HCT116 (cell line): Measurements from ENCODE around the gene DCP1A. TPM values are rescaled to one million over a fixed set of nuclear protein-coding genes. Genes with fewer than 3 reads are reported as not detected.

Experiments used
- ATAC-seq: fragments of 200-7000 bp; cut with Tn5 transposase; 2 replicates; pipeline ENCODE4 v1.9.1; 2020; ENCODE audit warnings: mild to moderate bottlenecking, moderate library complexity
- BruUV-seq: library from RNA; stranded (reverse); fragments of 400-500 nt; replicated peaks from 2 replicates; lab custom pipeline; 2021; lab: Mats Ljungman, UMichigan
- CTCF ChIA-PET: fragments of 300-600 bp; sonication (Branson Sonifier 250); formaldehyde crosslinking; loops from one replicate; lab custom pipeline; 2021; ENCODE audit warnings: antibody characterized with exemption; lab: Charles Lee
- POLR2A ChIA-PET: fragments of 300-600, 350-600 bp; sonication (Branson Sonifier 250); formaldehyde crosslinking; loops from one replicate; lab custom pipeline; 2021; ENCODE audit warnings: antibody characterized with exemption; lab: Charles Lee
- RAD21 ChIA-PET, 2 experiments: fragments of 300-600 bp; sonication (Branson Sonifier 250); formaldehyde crosslinking; loops; one replicate each; lab custom pipeline; 2023; ENCODE audit warnings: low total read pairs in 2 of 2; ENCODE audit not compliant: uncharacterized antibody in 2 of 2, unreplicated experiment in 2 of 2, low non-redundant PET in 1 of 2; lab: Charles Lee
- DNase-seq: peaks from one replicate; pipeline ENCODE4 v3.0.0-alpha.2; 2010; ENCODE audit warnings: low read depth, low spot score
- H2AFZ ChIP-seq: fragments of 200-600 bp; shearing (Covaris generic), sonication (generic); 2 replicates; pipeline ENCODE4 v1.6.1; 2017; ENCODE audit warnings: low read depth, mixed run types, mixed read lengths, antibody characterized with exemption, low read length; ENCODE audit not compliant: poor library complexity, severe bottlenecking
- H3K27ac ChIP-seq: 2 replicates; pipeline ENCODE4 v1.5.1; 2012; ENCODE audit warnings: low read depth, low read length
- H3K27me3 ChIP-seq: fragments of 200-600 bp; sonication (generic); 2 replicates; pipeline ENCODE4 v1.6.1; 2016; ENCODE audit warnings: mixed run types, low read length, mixed read lengths; ENCODE audit not compliant: insufficient read depth
- H3K36me3 ChIP-seq, 2 experiments: fragments of 200-500 bp in 1 of 2; fragments of 200-600 bp in 1 of 2; sonication (Bioruptor generic) in 1 of 2; sonication (generic) in 1 of 2; 2 replicates each; pipeline versions ENCODE4 v1.5.1 to v1.6.1; 2014 to 2016; ENCODE audit warnings: low read length in 2 of 2, inconsistent platforms in 1 of 2, mixed read lengths in 1 of 2, mixed run types in 1 of 2; ENCODE audit not compliant: insufficient read depth in 2 of 2, control insufficient read depth in 1 of 2
- H3K4me1 ChIP-seq, 2 experiments: fragments of 200-600 bp in 1 of 2; sonication (generic) in 1 of 2; 2 replicates each; pipeline versions ENCODE4 v1.5.1 to v1.6.1; 2012 to 2017; ENCODE audit warnings: low read length in 2 of 2, inconsistent platforms in 1 of 2, mild to moderate bottlenecking in 1 of 2, mixed read lengths in 1 of 2, mixed run types in 1 of 2, moderate library complexity in 1 of 2; ENCODE audit not compliant: insufficient read depth in 2 of 2, control insufficient read depth in 1 of 2
- H3K4me2 ChIP-seq: fragments of 200-600 bp; sonication (generic); 2 replicates; pipeline ENCODE4 v1.6.1; 2017; ENCODE audit warnings: mixed run types, low read length, mixed read lengths
- H3K4me3 ChIP-seq, 2 experiments: fragments of 200-600 bp in 1 of 2; sonication (generic) in 1 of 2; replicated peaks in 1 of 2; 2 replicates each; pipeline ENCODE4 v1.5.1; 2011 to 2016; ENCODE audit warnings: low read length in 2 of 2, control low read depth in 1 of 2, low read depth in 1 of 2, mild to moderate bottlenecking in 1 of 2, mixed read lengths in 1 of 2, mixed run types in 1 of 2
- H3K79me2 ChIP-seq: fragments of 200-600 bp; sonication (generic); 2 replicates; pipeline ENCODE4 v1.6.1; 2017; ENCODE audit warnings: mild to moderate bottlenecking, mixed run types, low read length, moderate library complexity, mixed read lengths; ENCODE audit not compliant: insufficient read depth
- H3K9ac ChIP-seq: fragments of 200-600 bp; sonication (generic); 2 replicates; pipeline ENCODE4 v1.6.1; 2016; ENCODE audit warnings: low read length, mixed read lengths
- H3K9me2 ChIP-seq: fragments of 200-600 bp; sonication (generic), shearing (Covaris generic); 2 replicates; pipeline ENCODE4 v1.6.1; 2017; ENCODE audit warnings: mixed run types, mild to moderate bottlenecking, moderate library complexity; ENCODE audit not compliant: insufficient read depth
- H3K9me3 ChIP-seq, 2 experiments: fragments of 200-500 bp in 1 of 2; fragments of 200-600 bp in 1 of 2; sonication (Bioruptor generic) in 1 of 2; sonication (generic) in 1 of 2; 2 replicates each; pipeline ENCODE4 v1.6.1; 2014 to 2017; ENCODE audit warnings: low read length in 2 of 2, mixed read lengths in 2 of 2, inconsistent platforms in 1 of 2, low read depth in 1 of 2, mild to moderate bottlenecking in 1 of 2, mixed run types in 1 of 2, moderate library complexity in 1 of 2; ENCODE audit not compliant: control insufficient read depth in 1 of 2, insufficient read depth in 1 of 2
- H4K20me1 ChIP-seq: fragments of 200-600 bp; sonication (generic), shearing (Covaris generic); 2 replicates; pipeline ENCODE4 v1.6.1; 2017; ENCODE audit warnings: mixed run types, mild to moderate bottlenecking, moderate library complexity; ENCODE audit not compliant: insufficient read depth
- CBX3 ChIP-seq: IDR thresholded peaks from 2 replicates; pipeline ENCODE4 v1.6.1; 2012; ENCODE audit warnings: low read depth
- CEBPB ChIP-seq: IDR thresholded peaks from 2 replicates; pipeline ENCODE4 v1.6.1; 2012; ENCODE audit warnings: low read depth
- EGR1 ChIP-seq: IDR thresholded peaks from 2 replicates; pipeline ENCODE4 v1.6.1; 2012; ENCODE audit warnings: low read depth
- EZH2 ChIP-seq: fragments of 200-600 bp; sonication (generic); IDR thresholded peaks from 2 replicates; pipeline ENCODE4 v1.6.1; 2017; ENCODE audit warnings: antibody characterized with exemption, mixed run types
- POLR2AphosphoS5 ChIP-seq: IDR thresholded peaks from 2 replicates; pipeline ENCODE4 v1.6.1; 2011; ENCODE audit warnings: mild to moderate bottlenecking, low read depth, low read length, moderate library complexity
- SIN3A ChIP-seq: IDR thresholded peaks from 2 replicates; pipeline ENCODE4 v1.6.1; 2012; ENCODE audit warnings: low read depth
- SP1 ChIP-seq: IDR thresholded peaks from 2 replicates; pipeline ENCODE4 v1.6.1; 2012; ENCODE audit warnings: low read depth
- YY1 ChIP-seq: IDR thresholded peaks from 2 replicates; pipeline ENCODE4 v1.6.1; 2011; ENCODE audit warnings: low read length, low read depth, moderate library complexity, mild to moderate bottlenecking; ENCODE audit not compliant: insufficient replicate concordance; ENCODE audit errors: extremely low read depth
- ZNF274 ChIP-seq: fragments of 200-500 bp; sonication (Bioruptor generic); IDR thresholded peaks from 2 replicates; pipeline ENCODE4 v1.6.1; 2014; ENCODE audit warnings: mild to moderate bottlenecking, low read depth, low read length, inconsistent platforms
- intact Hi-C: fragments of 100-400 bp; cut with micrococcal nuclease; formaldehyde crosslinking; loops from 2 replicates; pipeline ENCODE4 v1.10.0; 2022
- total RNA-seq: library from RNA; stranded (reverse); gene quantifications from one replicate; pipeline ENCODE4 v1.2.1, GENCODE V29; 2021; ENCODE audit not compliant: unreplicated experiment
- TF ChIP-seq, protein P1 (sequence below): IDR thresholded peaks from 2 replicates; pipeline ENCODE4 v1.6.1; 2011; ENCODE audit warnings: mild to moderate bottlenecking, low read length, moderate library complexity; ENCODE audit not compliant: insufficient replicate concordance; ENCODE audit errors: extremely low read depth
- TF ChIP-seq, protein P2 (sequence below), 3 experiments: fragments of 200-600 bp in 1 of 3; sonication (generic) in 1 of 3; IDR thresholded peaks in 2 of 3; conservative IDR thresholded peaks in 1 of 3; 2 replicates each; pipeline ENCODE4 v1.5.1; 2012 to 2017; ENCODE audit warnings: low read depth in 2 of 3, low read length in 2 of 3, antibody characterized with exemption in 1 of 3, borderline replicate concordance in 1 of 3, control low read depth in 1 of 3, mild to moderate bottlenecking in 1 of 3, mixed read lengths in 1 of 3, mixed run types in 1 of 3, moderate library complexity in 1 of 3; ENCODE audit not compliant: insufficient read depth in 1 of 3
- TF ChIP-seq, protein P3 (sequence below): IDR thresholded peaks from 2 replicates; pipeline ENCODE4 v1.6.1; 2012

Gene DCP1A
- total RNA-seq, 1 experiment from 2014 or later = 33.2 TPM

DNA sequence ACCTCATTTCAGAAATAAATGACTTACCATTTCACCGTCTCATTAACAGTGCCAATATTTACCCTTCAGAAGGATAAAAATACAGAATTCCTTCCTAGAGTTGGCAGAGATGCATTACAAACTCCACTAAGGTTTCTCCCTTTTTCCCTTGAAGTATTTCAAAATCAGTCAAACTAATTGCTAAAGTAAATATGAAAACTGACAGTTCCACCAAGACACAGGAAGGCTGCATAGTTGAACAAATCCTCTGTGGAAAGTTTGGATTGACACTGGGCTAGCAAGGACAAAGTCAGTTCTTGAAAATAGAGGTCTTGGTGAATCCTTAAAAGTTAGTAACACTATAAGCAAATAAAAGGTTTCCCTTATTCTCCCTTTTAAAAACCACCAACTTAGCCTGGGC, 34.5 kb downstream of the DCP1A start:
- Histone ChIP-seq H4K20me1 (no peaks in the 10 kb centered on the region), H3K27ac (no peak overlapping the region), H3K9ac (no peak overlapping the region), H3K36me3 (peaks cover 30 to 33% of the 10 kb centered on the region in 2 experiments), H3K4me3 (no peak overlapping the region), H3K27me3 (no peaks in the 10 kb centered on the region), H2AFZ (no peak overlapping the region), H3K4me2 (no peak overlapping the region), H3K9me3 (no peaks in the 10 kb centered on the region), H3K4me1 (no peaks in the 10 kb centered on the region), H3K79me2 (0 out of 2 replicates have a peak, but pooled peaks cover 8% of the 10 kb centered on the region), H3K9me2 (no peaks in the 10 kb centered on the region)
- DNase-seq (no peak), ATAC-seq (no peak)
- no peak for TF ChIP-seq EGR1
- no peak for TF ChIP-seq EZH2
- TF ChIP-seq YY1 = no peak
- TF ChIP-seq, protein P1, sequence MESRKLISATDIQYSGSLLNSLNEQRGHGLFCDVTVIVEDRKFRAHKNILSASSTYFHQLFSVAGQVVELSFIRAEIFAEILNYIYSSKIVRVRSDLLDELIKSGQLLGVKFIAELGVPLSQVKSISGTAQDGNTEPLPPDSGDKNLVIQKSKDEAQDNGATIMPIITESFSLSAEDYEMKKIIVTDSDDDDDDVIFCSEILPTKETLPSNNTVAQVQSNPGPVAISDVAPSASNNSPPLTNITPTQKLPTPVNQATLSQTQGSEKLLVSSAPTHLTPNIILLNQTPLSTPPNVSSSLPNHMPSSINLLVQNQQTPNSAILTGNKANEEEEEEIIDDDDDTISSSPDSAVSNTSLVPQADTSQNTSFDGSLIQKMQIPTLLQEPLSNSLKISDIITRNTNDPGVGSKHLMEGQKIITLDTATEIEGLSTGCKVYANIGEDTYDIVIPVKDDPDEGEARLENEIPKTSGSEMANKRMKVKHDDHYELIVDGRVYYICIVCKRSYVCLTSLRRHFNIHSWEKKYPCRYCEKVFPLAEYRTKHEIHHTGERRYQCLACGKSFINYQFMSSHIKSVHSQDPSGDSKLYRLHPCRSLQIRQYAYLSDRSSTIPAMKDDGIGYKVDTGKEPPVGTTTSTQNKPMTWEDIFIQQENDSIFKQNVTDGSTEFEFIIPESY = no peak
- TF ChIP-seq, protein P2, sequence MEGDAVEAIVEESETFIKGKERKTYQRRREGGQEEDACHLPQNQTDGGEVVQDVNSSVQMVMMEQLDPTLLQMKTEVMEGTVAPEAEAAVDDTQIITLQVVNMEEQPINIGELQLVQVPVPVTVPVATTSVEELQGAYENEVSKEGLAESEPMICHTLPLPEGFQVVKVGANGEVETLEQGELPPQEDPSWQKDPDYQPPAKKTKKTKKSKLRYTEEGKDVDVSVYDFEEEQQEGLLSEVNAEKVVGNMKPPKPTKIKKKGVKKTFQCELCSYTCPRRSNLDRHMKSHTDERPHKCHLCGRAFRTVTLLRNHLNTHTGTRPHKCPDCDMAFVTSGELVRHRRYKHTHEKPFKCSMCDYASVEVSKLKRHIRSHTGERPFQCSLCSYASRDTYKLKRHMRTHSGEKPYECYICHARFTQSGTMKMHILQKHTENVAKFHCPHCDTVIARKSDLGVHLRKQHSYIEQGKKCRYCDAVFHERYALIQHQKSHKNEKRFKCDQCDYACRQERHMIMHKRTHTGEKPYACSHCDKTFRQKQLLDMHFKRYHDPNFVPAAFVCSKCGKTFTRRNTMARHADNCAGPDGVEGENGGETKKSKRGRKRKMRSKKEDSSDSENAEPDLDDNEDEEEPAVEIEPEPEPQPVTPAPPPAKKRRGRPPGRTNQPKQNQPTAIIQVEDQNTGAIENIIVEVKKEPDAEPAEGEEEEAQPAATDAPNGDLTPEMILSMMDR (IDR thresholded peaks at IDR 0.05 in 2 of 3, conservative IDR thresholded peaks at IDR 0.05 in 1 of 3; ENCODE audit: borderline replicate concordance in 1 of 3, insufficient read depth in 1 of 3, low read depth in 2 of 3, low read length in 2 of 3) = no peak
- no peak for TF ChIP-seq CEBPB
- TF ChIP-seq, protein P3, sequence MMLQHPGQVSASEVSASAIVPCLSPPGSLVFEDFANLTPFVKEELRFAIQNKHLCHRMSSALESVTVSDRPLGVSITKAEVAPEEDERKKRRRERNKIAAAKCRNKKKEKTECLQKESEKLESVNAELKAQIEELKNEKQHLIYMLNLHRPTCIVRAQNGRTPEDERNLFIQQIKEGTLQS = no peak
- TF ChIP-seq SP1 = no peak
- no peak for TF ChIP-seq POLR2AphosphoS5
- TF ChIP-seq SIN3A = no peak
- no peak for TF ChIP-seq ZNF274
- no peak for TF ChIP-seq CBX3
- RAD21 ChIA-PET = no interaction called here
- CTCF ChIA-PET = no interaction called here
- intact Hi-C loops = no loop called here
- POLR2A ChIA-PET = no interaction called here
- BruUV-seq = no TSS peak
